Measurements from ENCODE around the gene WNT9B.
"Not testable (repeated sequence)": the region's sequence is repeated elsewhere in the genome, so short reads cannot be mapped to it uniquely, and the experiment has no call there.

WNT9B gene

DNA sequence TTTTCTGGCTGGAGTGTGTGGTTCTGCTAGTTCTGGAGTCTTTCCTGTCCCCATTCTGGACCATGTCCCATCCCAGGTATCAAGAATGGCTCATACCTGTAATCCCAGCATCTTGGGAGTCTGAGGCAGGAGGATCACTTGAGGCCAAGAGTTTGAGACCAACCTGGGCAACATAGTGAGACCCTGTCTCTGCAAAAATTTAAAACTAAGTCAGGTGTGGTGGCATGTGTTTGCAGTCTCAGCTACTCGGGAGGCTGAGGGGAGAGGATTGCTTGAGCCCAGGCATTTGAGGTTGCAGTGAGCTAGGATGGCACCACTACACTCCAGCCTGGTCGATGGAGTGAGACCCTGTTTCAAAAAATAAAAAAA, 17.6 kb upstream of the WNT9B start:
- TF ChIP-seq TAF1 (IDR thresholded peaks at IDR 0.05; ENCODE audit: low read depth, low read length) = no peak
- no peak for TF ChIP-seq PAX5 (IDR thresholded peaks at IDR 0.05; ENCODE audit: insufficient read depth, low read length, severe bottlenecking)
- DNase-seq (ENCODE audit: insufficient read length, low spot score) (no peak), FAIRE-seq (no peak)

DNA sequence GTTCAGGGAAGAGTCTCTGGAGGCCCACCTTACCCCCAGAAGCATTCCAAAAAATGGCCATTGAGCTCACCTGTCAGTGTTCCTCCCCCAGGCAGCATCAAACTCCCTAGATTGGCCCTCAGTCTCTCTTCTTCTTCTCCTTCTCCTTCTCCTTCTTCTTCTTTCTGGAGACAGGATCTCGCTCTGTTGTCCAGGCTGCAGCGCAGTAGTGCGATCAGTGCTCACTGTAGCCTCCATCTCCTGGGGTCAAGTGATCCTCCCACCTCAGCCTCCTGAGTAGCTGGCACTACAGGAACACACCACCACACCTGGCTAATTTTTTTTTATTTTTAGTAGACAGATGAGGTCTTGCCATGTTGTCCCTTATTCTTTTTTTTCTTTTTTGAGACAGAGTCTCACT, 16.5 kb upstream of the WNT9B start:
- FAIRE-seq (no peak), DNase-seq (ENCODE audit: insufficient read length, low spot score) (no peak)
- TF ChIP-seq POLR2AphosphoS5 (IDR thresholded peaks at IDR 0.05; ENCODE audit: low read depth, low read length) (no peak), SPI1 (IDR thresholded peaks at IDR 0.05; ENCODE audit: low read depth, low read length) (no peak), PAX5 (IDR thresholded peaks at IDR 0.05; ENCODE audit: insufficient read depth, low read length, severe bottlenecking) (no peak), POU2F2 (IDR thresholded peaks at IDR 0.05; ENCODE audit: low read depth, low read length) (no peak), TAF1 (IDR thresholded peaks at IDR 0.05; ENCODE audit: low read depth, low read length) (no peak), POLR2A (IDR thresholded peaks at IDR 0.05; ENCODE audit: low read depth, low read length) (no peak)

- FAIRE-seq (no peak), DNase-seq (ENCODE audit: insufficient read length, low spot score) (no peak)
- no peak for TF ChIP-seq TAF1 (IDR thresholded peaks at IDR 0.05; ENCODE audit: low read depth, low read length)
- TF ChIP-seq POLR2A (IDR thresholded peaks at IDR 0.05; ENCODE audit: low read depth, low read length) = no peak
- no peak for TF ChIP-seq SPI1 (IDR thresholded peaks at IDR 0.05; ENCODE audit: low read depth, low read length)
- TF ChIP-seq POU2F2 (IDR thresholded peaks at IDR 0.05; ENCODE audit: low read depth, low read length) = no peak
- TF ChIP-seq POLR2AphosphoS5 (IDR thresholded peaks at IDR 0.05; ENCODE audit: low read depth, low read length) = no peak
- TF ChIP-seq PAX5 (IDR thresholded peaks at IDR 0.05; ENCODE audit: insufficient read depth, low read length, severe bottlenecking) = no peak
Observed at GRCh38 chr17:46836500-46836899, 14.9 kb upstream of the WNT9B start.

DNA sequence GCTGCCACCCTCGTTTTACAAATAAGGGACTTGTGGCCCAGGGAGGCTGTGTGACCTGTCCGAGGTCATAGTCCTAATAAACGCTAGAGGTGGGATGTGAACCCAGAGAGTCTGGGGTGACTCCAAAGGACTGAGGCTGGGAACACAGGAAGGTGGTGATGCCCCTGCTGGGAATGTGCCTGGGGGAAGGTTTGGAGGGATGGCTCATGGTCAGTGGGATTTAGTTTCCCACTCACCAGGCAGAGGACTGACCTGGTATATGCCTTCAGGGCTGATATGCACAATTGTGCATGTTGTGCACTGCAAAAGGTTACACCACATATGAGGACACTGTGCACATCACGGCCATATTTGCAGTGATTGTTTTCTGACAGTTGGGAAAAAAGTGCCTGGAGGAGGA, 13.9 kb upstream of the WNT9B start:
- FAIRE-seq (no peak), DNase-seq (ENCODE audit: insufficient read length, low spot score) (no peak)
- TF ChIP-seq POLR2AphosphoS5 (IDR thresholded peaks at IDR 0.05; ENCODE audit: low read depth, low read length) = no peak
- TF ChIP-seq TAF1 (IDR thresholded peaks at IDR 0.05; ENCODE audit: low read depth, low read length) = no peak
- no peak for TF ChIP-seq POLR2A (IDR thresholded peaks at IDR 0.05; ENCODE audit: low read depth, low read length)
- no peak for TF ChIP-seq POU2F2 (IDR thresholded peaks at IDR 0.05; ENCODE audit: low read depth, low read length)
- TF ChIP-seq SPI1 (IDR thresholded peaks at IDR 0.05; ENCODE audit: low read depth, low read length) = no peak

GRCh38 chr17:46839211-46839610, 12.2 kb upstream of the WNT9B start:
- TF ChIP-seq PAX5 (IDR thresholded peaks at IDR 0.05; ENCODE audit: insufficient read depth, low read length, severe bottlenecking) = no peak
- TF ChIP-seq POLR2A (IDR thresholded peaks at IDR 0.05; ENCODE audit: low read depth, low read length) = no peak
- no peak for TF ChIP-seq POLR2AphosphoS5 (IDR thresholded peaks at IDR 0.05; ENCODE audit: low read depth, low read length)
- no peak for TF ChIP-seq TAF1 (IDR thresholded peaks at IDR 0.05; ENCODE audit: low read depth, low read length)
- TF ChIP-seq SPI1 (IDR thresholded peaks at IDR 0.05; ENCODE audit: low read depth, low read length) = no peak
- TF ChIP-seq POU2F2 (IDR thresholded peaks at IDR 0.05; ENCODE audit: low read depth, low read length) = no peak
- FAIRE-seq (no peak), DNase-seq (ENCODE audit: insufficient read length, low spot score) (no peak)

- DNase-seq (ENCODE audit: insufficient read length, low spot score); FAIRE-seq: not testable (repeated sequence)
Observed at GRCh38 chr17:46840596-46840995, 10.8 kb upstream of the WNT9B start.

DNA sequence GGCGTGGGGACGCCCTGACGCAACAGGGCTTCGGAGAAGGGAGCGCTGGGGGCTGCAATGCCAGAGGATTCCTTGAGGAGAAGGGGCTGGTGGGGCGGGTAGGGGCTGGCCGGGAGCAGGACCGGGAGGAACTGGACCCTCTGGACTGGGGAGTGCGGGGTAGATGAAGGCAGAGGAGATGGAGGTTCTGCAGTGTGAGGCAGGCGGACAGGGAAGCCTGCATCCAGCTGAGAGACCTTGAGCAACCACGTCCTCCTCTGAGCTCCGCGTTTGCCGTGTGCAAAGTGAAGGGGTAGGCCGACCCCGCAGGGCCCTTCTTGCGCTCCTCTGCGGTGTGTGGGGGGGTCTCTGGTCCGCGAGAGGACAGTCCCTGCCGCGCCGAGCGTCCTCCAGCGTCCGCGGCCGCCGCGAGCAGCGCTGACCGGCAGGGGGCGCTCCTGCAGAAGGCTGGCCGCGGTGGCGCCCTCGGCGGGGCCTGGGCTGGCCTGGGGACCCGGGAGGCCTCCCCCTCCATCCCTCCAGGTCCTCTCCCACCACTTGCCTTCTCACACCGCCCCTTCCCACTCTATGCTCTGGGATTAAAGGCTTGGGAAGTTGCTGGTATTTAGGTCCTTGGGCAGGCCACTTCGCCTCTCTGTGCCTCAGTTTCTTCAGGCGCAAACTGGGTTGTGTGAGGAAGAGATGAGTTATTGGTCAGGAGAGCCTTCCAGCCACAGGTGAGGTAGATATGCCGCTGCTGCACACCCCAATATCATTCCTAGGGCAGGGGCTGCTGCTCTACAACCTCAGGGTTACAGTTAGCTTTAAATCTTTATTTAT, 9.6 kb upstream of the WNT9B start:
- no peak for TF ChIP-seq SPI1 (IDR thresholded peaks at IDR 0.05; ENCODE audit: low read depth, low read length)
- TF ChIP-seq TAF1 (IDR thresholded peaks at IDR 0.05; ENCODE audit: low read depth, low read length) = no peak
- TF ChIP-seq POU2F2 (IDR thresholded peaks at IDR 0.05; ENCODE audit: low read depth, low read length) = no peak
- TF ChIP-seq PAX5 (IDR thresholded peaks at IDR 0.05; ENCODE audit: insufficient read depth, low read length, severe bottlenecking) = no peak
- no peak for TF ChIP-seq POLR2A (IDR thresholded peaks at IDR 0.05; ENCODE audit: low read depth, low read length)
- TF ChIP-seq POLR2AphosphoS5 (IDR thresholded peaks at IDR 0.05; ENCODE audit: low read depth, low read length) = no peak
- no peak for FAIRE-seq
- DNase-seq (ENCODE audit: insufficient read length, low spot score) = no peak

GRCh38 chr17:46842835-46843234, 8.5 kb upstream of the WNT9B start:
- FAIRE-seq (no peak), DNase-seq (ENCODE audit: insufficient read length, low spot score) (no peak)
- TF ChIP-seq TAF1 (IDR thresholded peaks at IDR 0.05; ENCODE audit: low read depth, low read length) (no peak), POLR2A (IDR thresholded peaks at IDR 0.05; ENCODE audit: low read depth, low read length) (no peak), PAX5 (IDR thresholded peaks at IDR 0.05; ENCODE audit: insufficient read depth, low read length, severe bottlenecking) (no peak), POLR2AphosphoS5 (IDR thresholded peaks at IDR 0.05; ENCODE audit: low read depth, low read length) (no peak)

- no peak for FAIRE-seq
- no peak for DNase-seq (ENCODE audit: insufficient read length, low spot score)
- TF ChIP-seq POLR2A (IDR thresholded peaks at IDR 0.05; ENCODE audit: low read depth, low read length) (no peak), POLR2AphosphoS5 (IDR thresholded peaks at IDR 0.05; ENCODE audit: low read depth, low read length) (no peak), POU2F2 (IDR thresholded peaks at IDR 0.05; ENCODE audit: low read depth, low read length) (no peak), PAX5 (IDR thresholded peaks at IDR 0.05; ENCODE audit: insufficient read depth, low read length, severe bottlenecking) (no peak), SPI1 (IDR thresholded peaks at IDR 0.05; ENCODE audit: low read depth, low read length) (no peak), TAF1 (IDR thresholded peaks at IDR 0.05; ENCODE audit: low read depth, low read length) (no peak)
Observed at GRCh38 chr17:46847204-46848191, 3.9 kb upstream of the WNT9B start.

Measured in GM12891 (cell line).